GM12878 (cell line): Measurements from ENCODE around the gene CLSTN2. TPM values are rescaled to one million over a fixed set of nuclear protein-coding genes. Genes with fewer than 3 reads are reported as not detected.

Source experiments
- ATAC-seq: fragments of 200-7000 bp; cut with Tn5 transposase; 3 replicates; pipeline ENCODE4 v1.9.1; 2020; ENCODE audit warnings: mild to moderate bottlenecking, moderate library complexity
- BruUV-seq: library from RNA; stranded (reverse); fragments of 400-500 nt; replicated peaks from 2 replicates; lab custom pipeline; 2021; lab: Mats Ljungman, UMichigan
- CTCF ChIA-PET: fragments of 300-600 bp; sonication (Branson Sonifier 250); formaldehyde crosslinking; extraction: SDS; loops from one replicate; lab custom pipeline; 2021; ENCODE audit warnings: inconsistent platforms; lab: Yijun Ruan, JAX
- POLR2A ChIA-PET: fragments of 350-600 bp; formaldehyde crosslinking; extraction: SDS; loops from one replicate; lab custom pipeline; 2021; ENCODE audit warnings: inconsistent platforms; lab: Charles Lee
- RAD21 ChIA-PET: fragments of 300-600 bp; sonication (Branson Sonifier 250); formaldehyde crosslinking; loops from one replicate; lab custom pipeline; 2023; ENCODE audit warnings: antibody characterized with exemption; ENCODE audit not compliant: unreplicated experiment; lab: Charles Lee
- SMC1A ChIA-PET: fragments of 300-600 bp; sonication (Branson Sonifier 250); formaldehyde crosslinking; loops from one replicate; lab custom pipeline; 2023; ENCODE audit not compliant: unreplicated experiment, uncharacterized antibody; lab: Charles Lee
- DNase-seq: peaks from one replicate; pipeline ENCODE4 v3.0.0-alpha.2; 2011; ENCODE audit warnings: low read depth, low spot score
- FAIRE-seq: peaks from 3 replicates; lab custom pipeline; 2011; peaks lifted over from hg19 to GRCh38; lab: Jason Lieb, UNC
- H2AFZ ChIP-seq: 2 replicates; pipeline ENCODE4 v1.6.0; 2011; ENCODE audit warnings: low read depth, low read length, control low read depth; ENCODE audit not compliant: control insufficient read depth
- H3K27ac ChIP-seq: 2 replicates; pipeline ENCODE4 v1.5.1; 2011; ENCODE audit warnings: control low read depth; ENCODE audit not compliant: control insufficient read depth, insufficient read depth
- H3K27me3 ChIP-seq, 2 experiments: replicated peaks in 1 of 2; 2 replicates each; pipeline versions ENCODE4 v1.6.0 to v1.6.1; 2011; ENCODE audit warnings: low read length in 1 of 2; ENCODE audit not compliant: control insufficient read depth in 2 of 2, insufficient read depth in 2 of 2
- H3K36me3 ChIP-seq, 2 experiments: 2 replicates each; pipeline ENCODE4 v1.5.1; 2011; ENCODE audit warnings: low read length in 1 of 2; ENCODE audit not compliant: control insufficient read depth in 2 of 2, insufficient read depth in 2 of 2
- H3K4me1 ChIP-seq: 2 replicates; pipeline ENCODE4 v1.6.1; 2011; ENCODE audit warnings: mild to moderate bottlenecking, low read length, moderate library complexity, mixed read lengths; ENCODE audit not compliant: control insufficient read depth, insufficient read depth
- H3K4me2 ChIP-seq: 2 replicates; pipeline ENCODE4 v1.6.0; 2011; ENCODE audit warnings: control low read depth; ENCODE audit not compliant: control insufficient read depth, insufficient read depth
- H3K4me3 ChIP-seq: fragments of 200-600 bp; sonication (generic); 2 replicates; pipeline ENCODE4 v1.5.1; 2016
- H3K79me2 ChIP-seq: 2 replicates; pipeline ENCODE4 v1.6.0; 2011; ENCODE audit warnings: low read length; ENCODE audit not compliant: control insufficient read depth, insufficient read depth
- H3K9ac ChIP-seq: 2 replicates; pipeline ENCODE4 v1.8.0; 2011; ENCODE audit warnings: low read length, control low read depth, mixed read lengths; ENCODE audit not compliant: control insufficient read depth, insufficient read depth
- H3K9me3 ChIP-seq: replicated peaks from 3 replicates; pipeline ENCODE4 v1.5.1; 2011; ENCODE audit warnings: mild to moderate bottlenecking, low read length; ENCODE audit not compliant: control insufficient read depth, insufficient read depth
- H4K20me1 ChIP-seq: 2 replicates; pipeline ENCODE4 v1.6.0; 2011; ENCODE audit not compliant: control insufficient read depth, insufficient read depth
- CEBPB ChIP-seq, 2 experiments: fragments of 150-350 bp in 1 of 2; IDR thresholded peaks; 2 replicates each; pipeline ENCODE4 v1.6.1; 2012 to 2014; ENCODE audit warnings: low read depth in 2 of 2, low read length in 2 of 2, borderline replicate concordance in 1 of 2, inconsistent platforms in 1 of 2
- CHD1 ChIP-seq: IDR thresholded peaks from 2 replicates; pipeline ENCODE4 v1.6.1; 2012; ENCODE audit warnings: low read depth, low read length, improper control_type of control experiment
- CHD4 ChIP-seq: fragments of 200-600 bp; sonication (generic); IDR thresholded peaks from 2 replicates; pipeline ENCODE4 v1.6.1; 2016; ENCODE audit warnings: mild to moderate bottlenecking
- CREM ChIP-seq: IDR thresholded peaks from 2 replicates; pipeline ENCODE4 v1.6.1; 2014; ENCODE audit warnings: antibody characterized with exemption, low read depth
- GATAD2B ChIP-seq: fragments of 450-650 bp; conservative IDR thresholded peaks from 2 replicates; pipeline ENCODE4 v1.6.1; 2017; ENCODE audit warnings: low read depth, mild to moderate bottlenecking, moderate library complexity
- IKZF1 ChIP-seq: fragments of 450-650 bp; conservative IDR thresholded peaks from 2 replicates; pipeline ENCODE4 v1.6.1; 2017; ENCODE audit warnings: antibody characterized with exemption, mild to moderate bottlenecking
- JUND ChIP-seq: IDR thresholded peaks from 2 replicates; pipeline ENCODE4 v1.6.1; 2012; ENCODE audit warnings: low read depth, mild to moderate bottlenecking, low read length, improper control_type of control experiment, moderate library complexity
- KLF5 ChIP-seq: fragments of 450-650 bp; IDR thresholded peaks from 2 replicates; pipeline ENCODE4 v1.6.1; 2014; ENCODE audit warnings: mild to moderate bottlenecking; ENCODE audit not compliant: partially characterized antibody
- MEF2B ChIP-seq: fragments of 450-650 bp; IDR thresholded peaks from 2 replicates; pipeline ENCODE4 v1.6.1; 2018; ENCODE audit warnings: mild to moderate bottlenecking, moderate library complexity; ENCODE audit not compliant: partially characterized antibody, poor library complexity, severe bottlenecking
- NBN ChIP-seq: fragments of 450-650 bp; IDR thresholded peaks from 2 replicates; pipeline ENCODE4 v1.6.1; 2016
- NFIC ChIP-seq: IDR thresholded peaks from 2 replicates; pipeline ENCODE4 v1.6.1; 2012; ENCODE audit warnings: low read depth, mild to moderate bottlenecking, inconsistent platforms, low read length, moderate library complexity
- POLR2A ChIP-seq: IDR thresholded peaks from 2 replicates; pipeline ENCODE4 v1.6.1; 2011; ENCODE audit warnings: low read depth, mild to moderate bottlenecking, low read length
- RB1 ChIP-seq: fragments of 450-650 bp; formaldehyde crosslinking; IDR thresholded peaks from 2 replicates; pipeline ENCODE4 v1.6.1; 2017; ENCODE audit warnings: mild to moderate bottlenecking, borderline replicate concordance
- SIN3A ChIP-seq: IDR thresholded peaks from 2 replicates; pipeline ENCODE4 v1.6.1; 2012; ENCODE audit warnings: low read depth, low read length, improper control_type of control experiment
- SPI1 ChIP-seq: IDR thresholded peaks from 2 replicates; pipeline ENCODE4 v1.6.1; 2011; ENCODE audit warnings: low read depth, mild to moderate bottlenecking, low read length, moderate library complexity, borderline replicate concordance; ENCODE audit not compliant: insufficient read depth
- WRNIP1 ChIP-seq: IDR thresholded peaks from 2 replicates; pipeline ENCODE4 v1.6.1; 2011; ENCODE audit warnings: low read depth, low read length, improper control_type of control experiment, borderline replicate concordance
- WGBS: methylation state at CpG from one replicate; pipeline ENCODE4 v1.1.6; 2016; ENCODE audit warnings: low lambda C conversion rate; ENCODE audit not compliant: insufficient replicate concordance, insufficient coverage; ENCODE audit errors: missing lambda C conversion rate; 5-methylcytosine and 5-hydroxymethylcytosine counted together
- in situ Hi-C: fragments of 300-500 bp; cut with MboI; formaldehyde crosslinking; loops from 9 replicates; pipeline ENCODE4 v1.14.3; 2018; ENCODE audit warnings: mixed read lengths
- intact Hi-C: fragments of 100-400 bp; cut with micrococcal nuclease; formaldehyde crosslinking; loops from one replicate; pipeline ENCODE4 v1.14.2; 2022; ENCODE audit not compliant: unreplicated experiment
- polyA plus RNA-seq, 11 experiments: library from polyadenylated mRNA; depleted of rRNA in 4 of 11; unstranded in 6 of 11; stranded (reverse) in 5 of 11; fragments of >200 nt; fragmentation: Nextera tagmentation in 4 of 11; fragmentation: Illumina TruSeq in 1 of 11; extraction: Ambion mirVana in 4 of 11; extraction: Trizol in 1 of 11; gene quantifications; 1 replicate in 1 of 11; 2 replicates in 10 of 11; pipeline versions ENCODE4 v1.2.1 to v1.2.3, GENCODE V29; 2011 to 2016; ENCODE audit warnings: inconsistent platforms in 2 of 11, missing spikeins in 2 of 11, low read depth in 1 of 11
- total RNA-seq, 4 experiments: library from RNA; depleted of rRNA in 3 of 4; stranded (reverse); fragments of >200 nt in 3 of 4; fragmentation: Illumina TruSeq in 1 of 4; extraction: Trizol in 1 of 4; gene quantifications; 2 replicates each; pipeline versions ENCODE4 v1.2.1 to v1.2.3, GENCODE V29; 2013 to 2021
- TF ChIP-seq, protein P1 (sequence below): fragments of 450-650 bp; IDR thresholded peaks from 2 replicates; pipeline ENCODE4 v1.6.1; 2017; ENCODE audit warnings: mild to moderate bottlenecking, moderate library complexity
- TF ChIP-seq, protein P2 (sequence below): IDR thresholded peaks from 2 replicates; pipeline ENCODE4 v1.6.1; 2011; ENCODE audit warnings: mild to moderate bottlenecking, low read depth, low read length, moderate library complexity; ENCODE audit not compliant: insufficient replicate concordance
- TF ChIP-seq, protein P3 (sequence below): IDR thresholded peaks from 2 replicates; pipeline ENCODE4 v1.6.1; 2012; ENCODE audit warnings: low read length, inconsistent platforms

The CLSTN2 gene
- total and polyA plus RNA-seq, 10 of the 15 experiments (the other 5 are each of a cell fraction or from before 2014, with no cell fraction given) = under 0.01 to 0.10 (median under 0.01) TPM; not detected in 5

DNA sequence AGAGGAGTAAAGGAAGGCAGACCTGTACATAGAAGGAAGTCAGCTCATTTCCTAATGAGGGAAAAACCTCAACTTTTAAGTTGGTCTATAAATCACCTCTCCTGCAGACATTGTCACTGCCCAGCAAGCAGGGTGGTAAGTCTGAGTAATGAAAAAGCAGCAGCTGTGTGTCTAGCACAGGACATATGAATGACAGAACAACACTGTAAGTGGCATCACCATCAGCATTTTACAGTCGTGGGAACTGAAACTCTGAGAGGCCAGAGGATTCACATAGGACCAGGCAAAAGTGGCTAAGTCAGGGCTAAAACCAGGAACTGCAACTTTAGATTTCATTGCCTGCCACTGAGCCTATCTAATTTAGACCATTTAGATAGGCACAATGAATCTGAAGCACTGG, 235.6 kb downstream of the CLSTN2 start:
- ChIA-PET POLR2A (interaction anchor here (1.5 to 2.0 kb wide), 2 partner anchors 8 to 13 kb away, joined by 3 to 6 read pairs; no protein-coding TSS in a partner anchor), SMC1A (interaction anchor here (0.6 to 2.9 kb wide), 10 partner anchors 9 to 48 kb away, joined by 3 to 24 read pairs (median 8); no protein-coding TSS in a partner anchor)
- TF ChIP-seq SPI1 (peak; percentile 93), POLR2A (no peak), CHD1 (no peak), CREM (peak; percentile 33; the same call in 1 of the 2 replicates), GATAD2B (peak; percentile 90; the same call in 1 of the 2 replicates), MEF2B (peak; percentile 52), KLF5 (no peak), CEBPB (IDR thresholded peaks at IDR 0.05; ENCODE audit: borderline replicate concordance in 1 of 2, low read depth in 2 of 2, low read length in 2 of 2) (no peak), IKZF1 (peak; percentile 57), JUND (no peak), NBN (peak; percentile 67), CHD4 (no peak), RB1 (no peak), WRNIP1 (no peak), NFIC (peak; percentile 33; the same call in 1 of the 2 replicates), SIN3A (no peak)
- TF ChIP-seq, protein P1, sequence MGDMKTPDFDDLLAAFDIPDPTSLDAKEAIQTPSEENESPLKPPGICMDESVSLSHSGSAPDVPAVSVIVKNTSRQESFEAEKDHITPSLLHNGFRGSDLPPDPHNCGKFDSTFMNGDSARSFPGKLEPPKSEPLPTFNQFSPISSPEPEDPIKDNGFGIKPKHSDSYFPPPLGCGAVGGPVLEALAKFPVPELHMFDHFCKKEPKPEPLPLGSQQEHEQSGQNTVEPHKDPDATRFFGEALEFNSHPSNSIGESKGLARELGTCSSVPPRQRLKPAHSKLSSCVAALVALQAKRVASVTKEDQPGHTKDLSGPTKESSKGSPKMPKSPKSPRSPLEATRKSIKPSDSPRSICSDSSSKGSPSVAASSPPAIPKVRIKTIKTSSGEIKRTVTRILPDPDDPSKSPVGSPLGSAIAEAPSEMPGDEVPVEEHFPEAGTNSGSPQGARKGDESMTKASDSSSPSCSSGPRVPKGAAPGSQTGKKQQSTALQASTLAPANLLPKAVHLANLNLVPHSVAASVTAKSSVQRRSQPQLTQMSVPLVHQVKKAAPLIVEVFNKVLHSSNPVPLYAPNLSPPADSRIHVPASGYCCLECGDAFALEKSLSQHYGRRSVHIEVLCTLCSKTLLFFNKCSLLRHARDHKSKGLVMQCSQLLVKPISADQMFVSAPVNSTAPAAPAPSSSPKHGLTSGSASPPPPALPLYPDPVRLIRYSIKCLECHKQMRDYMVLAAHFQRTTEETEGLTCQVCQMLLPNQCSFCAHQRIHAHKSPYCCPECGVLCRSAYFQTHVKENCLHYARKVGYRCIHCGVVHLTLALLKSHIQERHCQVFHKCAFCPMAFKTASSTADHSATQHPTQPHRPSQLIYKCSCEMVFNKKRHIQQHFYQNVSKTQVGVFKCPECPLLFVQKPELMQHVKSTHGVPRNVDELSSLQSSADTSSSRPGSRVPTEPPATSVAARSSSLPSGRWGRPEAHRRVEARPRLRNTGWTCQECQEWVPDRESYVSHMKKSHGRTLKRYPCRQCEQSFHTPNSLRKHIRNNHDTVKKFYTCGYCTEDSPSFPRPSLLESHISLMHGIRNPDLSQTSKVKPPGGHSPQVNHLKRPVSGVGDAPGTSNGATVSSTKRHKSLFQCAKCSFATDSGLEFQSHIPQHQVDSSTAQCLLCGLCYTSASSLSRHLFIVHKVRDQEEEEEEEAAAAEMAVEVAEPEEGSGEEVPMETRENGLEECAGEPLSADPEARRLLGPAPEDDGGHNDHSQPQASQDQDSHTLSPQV = no peak
- TF ChIP-seq, protein P2, sequence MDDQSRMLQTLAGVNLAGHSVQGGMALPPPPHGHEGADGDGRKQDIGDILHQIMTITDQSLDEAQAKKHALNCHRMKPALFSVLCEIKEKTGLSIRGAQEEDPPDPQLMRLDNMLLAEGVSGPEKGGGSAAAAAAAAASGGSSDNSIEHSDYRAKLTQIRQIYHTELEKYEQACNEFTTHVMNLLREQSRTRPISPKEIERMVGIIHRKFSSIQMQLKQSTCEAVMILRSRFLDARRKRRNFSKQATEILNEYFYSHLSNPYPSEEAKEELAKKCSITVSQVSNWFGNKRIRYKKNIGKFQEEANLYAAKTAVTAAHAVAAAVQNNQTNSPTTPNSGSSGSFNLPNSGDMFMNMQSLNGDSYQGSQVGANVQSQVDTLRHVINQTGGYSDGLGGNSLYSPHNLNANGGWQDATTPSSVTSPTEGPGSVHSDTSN = peak; percentile 17
- TF ChIP-seq, protein P3, sequence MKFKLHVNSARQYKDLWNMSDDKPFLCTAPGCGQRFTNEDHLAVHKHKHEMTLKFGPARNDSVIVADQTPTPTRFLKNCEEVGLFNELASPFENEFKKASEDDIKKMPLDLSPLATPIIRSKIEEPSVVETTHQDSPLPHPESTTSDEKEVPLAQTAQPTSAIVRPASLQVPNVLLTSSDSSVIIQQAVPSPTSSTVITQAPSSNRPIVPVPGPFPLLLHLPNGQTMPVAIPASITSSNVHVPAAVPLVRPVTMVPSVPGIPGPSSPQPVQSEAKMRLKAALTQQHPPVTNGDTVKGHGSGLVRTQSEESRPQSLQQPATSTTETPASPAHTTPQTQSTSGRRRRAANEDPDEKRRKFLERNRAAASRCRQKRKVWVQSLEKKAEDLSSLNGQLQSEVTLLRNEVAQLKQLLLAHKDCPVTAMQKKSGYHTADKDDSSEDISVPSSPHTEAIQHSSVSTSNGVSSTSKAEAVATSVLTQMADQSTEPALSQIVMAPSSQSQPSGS = peak; percentile 75; the same call in 1 of the 2 replicates

More for the DNA sequence above, 235.6 kb downstream of the CLSTN2 start:
- 0% methylated on average over 1 of the region's 1 CpG for WGBS
- ChIA-PET RAD21 (interaction anchor here (0.8 to 2.2 kb wide), 12 partner anchors 8 to 584 kb away, joined by 3 to 9 read pairs (median 4); no protein-coding TSS in a partner anchor), CTCF (interaction anchor here (1.4 to 1.9 kb wide), 4 partner anchors 9 to 42 kb away, joined by 4 to 8 read pairs (median 4); no protein-coding TSS in a partner anchor)
- BruUV-seq = no TSS peak
- peak overlapping the region; percentile 55 for H3K27ac ChIP-seq
- H4K20me1 ChIP-seq = no peaks in the 10 kb centered on the region
- intact Hi-C loops = no loop called here
- peak overlapping the region; percentile 13; the same call in 1 of the 2 replicates for H3K9ac ChIP-seq
- peak overlapping the region; percentile 71 for H2AFZ ChIP-seq
- DNase-seq (peak; percentile 97), ATAC-seq (peak; percentile 99), FAIRE-seq (peak; percentile 75)
- no peaks in the 10 kb centered on the region for H3K36me3 ChIP-seq
- peak overlapping the region; percentile 28; the same call in 1 of the 2 replicates for H3K4me2 ChIP-seq
- H3K27me3 ChIP-seq = no peaks in the 10 kb centered on the region
- no peaks in the 10 kb centered on the region for H3K79me2 ChIP-seq
- no peak overlapping the region for H3K4me3 ChIP-seq
- H3K9me3 ChIP-seq = no peaks in the 10 kb centered on the region; the same call in 2 of the 3 replicates
- in situ Hi-C loops = no loop called here
- H3K4me1 ChIP-seq = peaks cover 11% of the 10 kb centered on the region
